ENCODE results near the gene TMEM101. TPM values are rescaled to one million over a fixed set of nuclear protein-coding genes. Genes with fewer than 3 reads are reported as not detected.

TMEM101 gene
- total and polyA plus RNA-seq, 2 of the 13 experiments (the other 11 are each of a cell fraction or from before 2014, with no cell fraction given), result 72.0 to 100 TPM

- TF ChIP-seq BCL3 (CRISPR knock-in tag; IDR thresholded peaks at IDR 0.05), result no peak
- TF ChIP-seq ZNF205 (CRISPR knock-in tag; IDR thresholded peaks at IDR 0.05), result 0 out of 2 replicates have a peak, but pooled peaks have one; percentile 55
- TF ChIP-seq FOXA3 (CRISPR knock-in tag; IDR thresholded peaks at IDR 0.05), result peak; percentile 91
- no peak; the same call in 1 of the 2 replicates for TF ChIP-seq ZNF749 (CRISPR knock-in tag; IDR thresholded peaks at IDR 0.05; ENCODE audit: borderline replicate concordance)
- TF ChIP-seq NFIC (IDR thresholded peaks at IDR 0.05; ENCODE audit: low read length), result no peak
- TF ChIP-seq ZNF670 (CRISPR knock-in tag; IDR thresholded peaks at IDR 0.05; ENCODE audit: borderline replicate concordance), result 0 out of 2 replicates have a peak, but pooled peaks have one; percentile 39
- TF ChIP-seq SIN3A (IDR thresholded peaks at IDR 0.05; ENCODE audit: borderline replicate concordance, low read depth, low read length), result peak; percentile 64; the same call in 1 of the 2 replicates
- peak in 1 of 2 experiments; percentile 96; a peak in 2 of 4 replicates for TF ChIP-seq KLF16 (CRISPR knock-in tag; IDR thresholded peaks at IDR 0.05)
- TF ChIP-seq, protein P1, sequence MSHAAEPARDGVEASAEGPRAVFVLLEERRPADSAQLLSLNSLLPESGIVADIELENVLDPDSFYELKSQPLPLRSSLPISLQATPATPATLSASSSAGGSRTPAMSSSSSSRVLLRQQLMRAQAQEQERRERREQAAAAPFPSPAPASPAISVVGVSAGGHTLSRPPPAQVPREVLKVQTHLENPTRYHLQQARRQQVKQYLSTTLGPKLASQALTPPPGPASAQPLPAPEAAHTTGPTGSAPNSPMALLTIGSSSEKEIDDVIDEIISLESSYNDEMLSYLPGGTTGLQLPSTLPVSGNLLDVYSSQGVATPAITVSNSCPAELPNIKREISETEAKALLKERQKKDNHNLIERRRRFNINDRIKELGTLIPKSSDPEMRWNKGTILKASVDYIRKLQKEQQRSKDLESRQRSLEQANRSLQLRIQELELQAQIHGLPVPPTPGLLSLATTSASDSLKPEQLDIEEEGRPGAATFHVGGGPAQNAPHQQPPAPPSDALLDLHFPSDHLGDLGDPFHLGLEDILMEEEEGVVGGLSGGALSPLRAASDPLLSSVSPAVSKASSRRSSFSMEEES (CRISPR knock-in tag; IDR thresholded peaks at IDR 0.05), result peak; percentile 74; the same call in 1 of the 2 replicates
- no peak for TF ChIP-seq CHCHD3 (CRISPR knock-in tag; IDR thresholded peaks at IDR 0.05)
- peak; percentile 89 for TF ChIP-seq RXRB (CRISPR knock-in tag; IDR thresholded peaks at IDR 0.05; ENCODE audit: borderline replicate concordance)
- TF ChIP-seq FOXC1 (CRISPR knock-in tag; IDR thresholded peaks at IDR 0.05; ENCODE audit: borderline replicate concordance), result peak; percentile 79; the same call in 1 of the 2 replicates
- peak; percentile 66; the same call in 1 of the 2 replicates for TF ChIP-seq ZNF431 (CRISPR knock-in tag; IDR thresholded peaks at IDR 0.05; ENCODE audit: borderline replicate concordance, low read depth)
- TF ChIP-seq SOX5 (CRISPR knock-in tag; IDR thresholded peaks at IDR 0.05; ENCODE audit: borderline replicate concordance), result peak; percentile 91
- peak; percentile 53; the same call in 1 of the 2 replicates for TF ChIP-seq FOXP4 (CRISPR knock-in tag; IDR thresholded peaks at IDR 0.05)
- TF ChIP-seq, protein P2, sequence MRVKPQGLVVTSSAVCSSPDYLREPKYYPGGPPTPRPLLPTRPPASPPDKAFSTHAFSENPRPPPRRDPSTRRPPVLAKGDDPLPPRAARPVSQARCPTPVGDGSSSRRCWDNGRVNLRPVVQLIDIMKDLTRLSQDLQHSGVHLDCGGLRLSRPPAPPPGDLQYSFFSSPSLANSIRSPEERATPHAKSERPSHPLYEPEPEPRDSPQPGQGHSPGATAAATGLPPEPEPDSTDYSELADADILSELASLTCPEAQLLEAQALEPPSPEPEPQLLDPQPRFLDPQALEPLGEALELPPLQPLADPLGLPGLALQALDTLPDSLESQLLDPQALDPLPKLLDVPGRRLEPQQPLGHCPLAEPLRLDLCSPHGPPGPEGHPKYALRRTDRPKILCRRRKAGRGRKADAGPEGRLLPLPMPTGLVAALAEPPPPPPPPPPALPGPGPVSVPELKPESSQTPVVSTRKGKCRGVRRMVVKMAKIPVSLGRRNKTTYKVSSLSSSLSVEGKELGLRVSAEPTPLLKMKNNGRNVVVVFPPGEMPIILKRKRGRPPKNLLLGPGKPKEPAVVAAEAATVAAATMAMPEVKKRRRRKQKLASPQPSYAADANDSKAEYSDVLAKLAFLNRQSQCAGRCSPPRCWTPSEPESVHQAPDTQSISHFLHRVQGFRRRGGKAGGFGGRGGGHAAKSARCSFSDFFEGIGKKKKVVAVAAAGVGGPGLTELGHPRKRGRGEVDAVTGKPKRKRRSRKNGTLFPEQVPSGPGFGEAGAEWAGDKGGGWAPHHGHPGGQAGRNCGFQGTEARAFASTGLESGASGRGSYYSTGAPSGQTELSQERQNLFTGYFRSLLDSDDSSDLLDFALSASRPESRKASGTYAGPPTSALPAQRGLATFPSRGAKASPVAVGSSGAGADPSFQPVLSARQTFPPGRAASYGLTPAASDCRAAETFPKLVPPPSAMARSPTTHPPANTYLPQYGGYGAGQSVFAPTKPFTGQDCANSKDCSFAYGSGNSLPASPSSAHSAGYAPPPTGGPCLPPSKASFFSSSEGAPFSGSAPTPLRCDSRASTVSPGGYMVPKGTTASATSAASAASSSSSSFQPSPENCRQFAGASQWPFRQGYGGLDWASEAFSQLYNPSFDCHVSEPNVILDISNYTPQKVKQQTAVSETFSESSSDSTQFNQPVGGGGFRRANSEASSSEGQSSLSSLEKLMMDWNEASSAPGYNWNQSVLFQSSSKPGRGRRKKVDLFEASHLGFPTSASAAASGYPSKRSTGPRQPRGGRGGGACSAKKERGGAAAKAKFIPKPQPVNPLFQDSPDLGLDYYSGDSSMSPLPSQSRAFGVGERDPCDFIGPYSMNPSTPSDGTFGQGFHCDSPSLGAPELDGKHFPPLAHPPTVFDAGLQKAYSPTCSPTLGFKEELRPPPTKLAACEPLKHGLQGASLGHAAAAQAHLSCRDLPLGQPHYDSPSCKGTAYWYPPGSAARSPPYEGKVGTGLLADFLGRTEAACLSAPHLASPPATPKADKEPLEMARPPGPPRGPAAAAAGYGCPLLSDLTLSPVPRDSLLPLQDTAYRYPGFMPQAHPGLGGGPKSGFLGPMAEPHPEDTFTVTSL (CRISPR knock-in tag; IDR thresholded peaks at IDR 0.05; ENCODE audit: borderline replicate concordance), result no peak; the same call in 1 of the 2 replicates
- TF ChIP-seq ZNF577 (CRISPR knock-in tag; IDR thresholded peaks at IDR 0.05; ENCODE audit: borderline replicate concordance, low read depth), result no peak
- TF ChIP-seq ZNF782 (CRISPR knock-in tag; IDR thresholded peaks at IDR 0.05; ENCODE audit: borderline replicate concordance), result no peak
These were observed 12.5 kb downstream of the TMEM101 start (continued) for GRCh38 chr17:44002141-44002848.

Data from HepG2 (cell line).